Upper lobe of right lung (tissue), 1 donor: ENCODE measurements around the gene LCN1. TPM values are rescaled to one million over a fixed set of nuclear protein-coding genes. Genes with fewer than 3 reads are reported as not detected.

Experiments
- ATAC-seq: fragments of 200-7000 bp; cut with Tn5 transposase; one replicate; pipeline ENCODE4 v1.9.1; 2020; ENCODE audit warnings: mild to moderate bottlenecking, moderate library complexity
- DNase-seq: peaks from one replicate; pipeline ENCODE4 v3.0.0-alpha.2; 2020
- H3K27ac ChIP-seq: fragments of 200-600 bp; one replicate; pipeline ENCODE4 v1.8.0; 2022
- H3K27me3 ChIP-seq: fragments of 200-600 bp; one replicate; pipeline ENCODE4 v1.8.0; 2022; ENCODE audit warnings: mild to moderate bottlenecking
- H3K36me3 ChIP-seq: fragments of 200-600 bp; one replicate; pipeline ENCODE4 v1.8.0; 2022
- H3K4me1 ChIP-seq: fragments of 200-600 bp; one replicate; pipeline ENCODE4 v1.8.0; 2022
- H3K4me3 ChIP-seq: fragments of 200-600 bp; one replicate; pipeline ENCODE4 v1.8.0; 2022; ENCODE audit warnings: mild to moderate bottlenecking
- H3K9me3 ChIP-seq: fragments of 200-600 bp; one replicate; pipeline ENCODE4 v1.8.0; 2022
- CTCF ChIP-seq: fragments of 200-600 bp; IDR thresholded peaks from one replicate; pipeline ENCODE4 v1.8.0; 2022; ENCODE audit warnings: antibody characterized with exemption
- intact Hi-C: fragments of 100-400 bp; cut with DNase I; formaldehyde crosslinking; loops from one replicate; pipeline ENCODE4 v1.11.0; 2022
- total RNA-seq: library from RNA; stranded (reverse); fragmentation: NEBNext Ultra II Directional; extraction: Animal tissue kit (Norgen Biotek cat#: 25700); gene quantifications from one replicate; pipeline ENCODE4 v1.2.1, GENCODE V29; 2021
- donor health status: DM: no; HTN: yes; CAD: no; lungs with severe emphysema.

LCN1 gene
- total RNA-seq, 1 donor from 2014 or later, result not detected

DNA sequence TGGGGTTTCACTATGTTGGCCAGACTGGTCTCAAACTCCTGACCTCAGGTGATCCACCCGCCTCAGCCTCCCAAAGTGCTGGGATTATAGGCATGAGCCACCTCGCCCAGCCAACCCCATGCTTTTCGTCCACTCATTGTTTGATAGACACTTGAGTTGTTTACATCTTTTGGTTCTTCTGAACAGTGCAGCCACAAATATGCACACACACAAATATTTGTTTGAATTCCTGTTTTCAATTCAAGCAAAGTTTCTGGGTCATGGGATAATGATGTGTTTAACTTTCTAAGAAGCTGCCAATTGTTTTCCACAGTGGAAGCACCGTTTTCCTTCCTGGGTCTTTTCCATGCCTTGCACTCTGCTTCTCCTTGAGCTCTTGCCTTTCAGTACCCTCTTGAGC, 33.5 kb downstream of the LCN1 start:
- no peak for DNase-seq
- no peak for ATAC-seq
- Histone ChIP-seq H3K4me1 (no peaks in the 10 kb centered on the region), H3K9me3 (no peaks in the 10 kb centered on the region), H3K36me3 (no peaks in the 10 kb centered on the region), H3K27me3 (no peaks in the 10 kb centered on the region), H3K27ac (no peak overlapping the region), H3K4me3 (no peak overlapping the region)
- TF ChIP-seq CTCF, result no peak
- intact Hi-C loops, result no loop called here

GRCh38 chr9:135555203-135555602, 34.0 kb downstream of the LCN1 start:
- DNase-seq, result peak; percentile 42
- no peak for TF ChIP-seq CTCF
- Histone ChIP-seq H3K27me3 (no peaks in the 10 kb centered on the region), H3K36me3 (no peaks in the 10 kb centered on the region), H3K4me1 (no peaks in the 10 kb centered on the region), H3K9me3 (no peaks in the 10 kb centered on the region), H3K4me3 (no peak overlapping the region), H3K27ac (no peak overlapping the region)
- intact Hi-C loops, result no loop called here
- ATAC-seq, result no peak

DNA sequence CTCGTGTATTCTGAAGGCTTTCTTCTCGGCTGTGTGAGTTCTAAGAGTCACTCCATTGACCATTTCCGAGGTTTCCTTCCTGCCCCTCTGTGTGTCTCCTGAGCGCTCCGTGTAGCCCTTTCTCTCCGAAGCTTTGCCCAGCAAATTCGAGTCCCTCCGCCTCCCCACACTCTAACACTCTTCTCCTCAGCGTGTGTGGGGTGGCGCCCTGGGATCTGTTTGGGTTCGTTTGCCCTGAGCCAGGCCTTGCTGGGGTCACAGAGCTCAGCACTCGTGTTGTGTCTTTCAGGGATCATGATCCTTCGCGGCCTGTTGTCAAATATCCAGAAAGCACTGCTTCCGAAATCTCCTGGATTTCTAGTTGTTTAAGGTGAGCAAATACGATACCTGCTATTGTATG, 34.7 kb downstream of the LCN1 start:
- no peaks in the 10 kb centered on the region for H3K27me3 ChIP-seq
- no peaks in the 10 kb centered on the region for H3K36me3 ChIP-seq
- no peaks in the 10 kb centered on the region for H3K4me1 ChIP-seq
- no peak for ATAC-seq
- no peak overlapping the region for H3K4me3 ChIP-seq
- intact Hi-C loops, result no loop called here
- no peak for TF ChIP-seq CTCF
- DNase-seq, result no peak
- no peaks in the 10 kb centered on the region for H3K9me3 ChIP-seq
- no peak overlapping the region for H3K27ac ChIP-seq

GRCh38 chr9:135559606-135560005, 38.4 kb downstream of the LCN1 start:
- ATAC-seq, result no peak
- intact Hi-C loops, result no loop called here
- Histone ChIP-seq H3K4me1 (no peaks in the 10 kb centered on the region), H3K27ac (no peak overlapping the region), H3K4me3 (no peak overlapping the region), H3K27me3 (peaks cover 2% of the 10 kb centered on the region), H3K9me3 (no peaks in the 10 kb centered on the region), H3K36me3 (no peaks in the 10 kb centered on the region)
- no peak for DNase-seq
- TF ChIP-seq CTCF, result no peak

DNA sequence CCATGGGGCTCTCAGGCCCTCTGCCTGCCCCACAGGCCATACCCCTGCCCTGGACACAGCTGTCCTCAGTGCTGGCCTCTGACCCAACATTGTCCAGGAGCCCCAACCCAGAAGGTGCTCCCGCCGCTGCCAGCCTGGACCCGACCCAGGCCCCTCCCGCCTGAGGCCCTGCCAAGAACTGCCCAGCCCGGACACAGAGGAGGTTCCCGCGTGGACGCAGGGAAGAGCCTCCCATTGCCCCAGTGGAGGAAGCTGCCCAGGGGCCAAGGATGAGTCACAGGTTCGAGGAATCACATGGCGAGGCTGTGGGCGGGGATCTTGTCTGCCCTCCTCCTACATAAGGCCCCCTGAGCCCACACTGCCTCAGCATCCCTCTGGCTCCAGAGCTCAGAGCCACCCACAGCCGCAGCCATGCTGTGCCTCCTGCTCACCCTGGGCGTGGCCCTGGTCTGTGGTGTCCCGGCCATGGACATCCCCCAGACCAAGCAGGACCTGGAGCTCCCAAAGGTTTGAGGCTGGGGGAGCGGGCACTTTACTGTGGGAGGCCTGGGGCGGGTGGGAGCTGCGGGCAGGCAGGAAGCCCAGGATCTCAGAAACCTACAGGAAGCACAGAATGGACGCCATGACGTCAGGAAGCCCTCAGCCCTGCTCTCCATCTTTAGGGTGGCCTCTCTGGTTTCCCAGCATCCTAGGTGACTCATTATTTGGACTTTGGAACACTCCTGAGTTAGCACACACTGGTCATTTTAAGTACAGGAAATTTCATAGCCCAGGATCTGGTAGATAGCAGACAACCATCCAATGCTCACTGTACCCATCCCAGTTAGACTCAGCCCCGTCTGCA, 40.4 kb downstream of the LCN1 start, which contains the start of gene PAEP:
PAEP (plus strand) TSS at position 366 of the 844 bp plus-strand sequence.
- DNase-seq (peak; percentile 55), ATAC-seq (no peak)
- Histone ChIP-seq H3K36me3 (no peaks in the 10 kb centered on the region), H3K4me1 (no peaks in the 10 kb centered on the region), H3K9me3 (no peaks in the 10 kb centered on the region), H3K4me3 (no peak within 1 kb of the TSS), H3K27me3 (peaks cover 18% of the 10 kb centered on the region), H3K27ac (no peak within 1 kb of the TSS)
- intact Hi-C loops, result no loop called here
- no peak for TF ChIP-seq CTCF
